Upper lobe of right lung (tissue), 1 donor: ENCODE results near the gene TUBGCP5. TPM values are rescaled to one million over a fixed set of nuclear protein-coding genes. Genes with fewer than 3 reads are reported as not detected.

Experiments used
- ATAC-seq: fragments of 200-7000 bp; cut with Tn5 transposase; one replicate; pipeline ENCODE4 v1.9.1; 2020; ENCODE audit warnings: mild to moderate bottlenecking, moderate library complexity
- DNase-seq: peaks from one replicate; pipeline ENCODE4 v3.0.0-alpha.2; 2020
- H3K27ac ChIP-seq: fragments of 200-600 bp; one replicate; pipeline ENCODE4 v1.8.0; 2022
- H3K27me3 ChIP-seq: fragments of 200-600 bp; one replicate; pipeline ENCODE4 v1.8.0; 2022; ENCODE audit warnings: mild to moderate bottlenecking
- H3K36me3 ChIP-seq: fragments of 200-600 bp; one replicate; pipeline ENCODE4 v1.8.0; 2022
- H3K4me1 ChIP-seq: fragments of 200-600 bp; one replicate; pipeline ENCODE4 v1.8.0; 2022
- H3K4me3 ChIP-seq: fragments of 200-600 bp; one replicate; pipeline ENCODE4 v1.8.0; 2022; ENCODE audit warnings: mild to moderate bottlenecking
- H3K9me3 ChIP-seq: fragments of 200-600 bp; one replicate; pipeline ENCODE4 v1.8.0; 2022
- intact Hi-C: fragments of 100-400 bp; cut with DNase I; formaldehyde crosslinking; loops from one replicate; pipeline ENCODE4 v1.11.0; 2022
- total RNA-seq: library from RNA; stranded (reverse); fragmentation: NEBNext Ultra II Directional; extraction: Animal tissue kit (Norgen Biotek cat#: 25700); gene quantifications from one replicate; pipeline ENCODE4 v1.2.1, GENCODE V29; 2021
- TF ChIP-seq, protein P1 (sequence below): fragments of 200-600 bp; IDR thresholded peaks from one replicate; pipeline ENCODE4 v1.8.0; 2022; ENCODE audit warnings: antibody characterized with exemption
- donor health status: DM: no; HTN: yes; CAD: no; lungs with severe emphysema.

The TUBGCP5 gene
- total RNA-seq, 1 donor from 2014 or later: 19.2 TPM

DNA sequence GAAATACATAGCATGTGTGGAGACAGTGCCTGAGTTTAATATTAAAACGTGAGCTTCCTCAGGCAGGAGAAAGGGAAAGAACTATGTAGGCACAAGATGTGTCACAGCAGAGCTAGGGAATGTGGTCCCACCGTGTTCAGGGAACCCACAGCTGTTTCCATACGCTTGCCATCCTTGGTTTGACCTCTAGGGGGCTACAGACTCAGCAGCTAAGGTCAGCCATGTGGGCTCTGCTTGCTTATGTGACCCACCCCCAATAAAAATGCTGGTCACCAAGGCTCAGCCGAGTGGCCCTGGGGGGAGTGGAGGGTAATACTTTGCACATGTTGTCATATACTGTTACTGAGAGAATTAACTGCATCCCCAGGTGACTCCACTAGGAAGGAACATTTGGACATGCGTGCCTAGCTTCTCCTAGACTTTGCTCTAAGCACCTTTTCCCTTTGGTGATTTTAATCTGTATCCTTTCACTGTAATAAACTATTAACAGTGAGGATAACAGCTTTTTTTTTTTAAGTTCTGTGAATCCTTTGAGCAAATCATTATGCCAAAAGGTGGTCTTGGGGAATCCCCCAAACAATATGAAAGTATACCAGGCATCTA lies 3.3 kb downstream of the TUBGCP5 start:
- TF ChIP-seq, protein P1, sequence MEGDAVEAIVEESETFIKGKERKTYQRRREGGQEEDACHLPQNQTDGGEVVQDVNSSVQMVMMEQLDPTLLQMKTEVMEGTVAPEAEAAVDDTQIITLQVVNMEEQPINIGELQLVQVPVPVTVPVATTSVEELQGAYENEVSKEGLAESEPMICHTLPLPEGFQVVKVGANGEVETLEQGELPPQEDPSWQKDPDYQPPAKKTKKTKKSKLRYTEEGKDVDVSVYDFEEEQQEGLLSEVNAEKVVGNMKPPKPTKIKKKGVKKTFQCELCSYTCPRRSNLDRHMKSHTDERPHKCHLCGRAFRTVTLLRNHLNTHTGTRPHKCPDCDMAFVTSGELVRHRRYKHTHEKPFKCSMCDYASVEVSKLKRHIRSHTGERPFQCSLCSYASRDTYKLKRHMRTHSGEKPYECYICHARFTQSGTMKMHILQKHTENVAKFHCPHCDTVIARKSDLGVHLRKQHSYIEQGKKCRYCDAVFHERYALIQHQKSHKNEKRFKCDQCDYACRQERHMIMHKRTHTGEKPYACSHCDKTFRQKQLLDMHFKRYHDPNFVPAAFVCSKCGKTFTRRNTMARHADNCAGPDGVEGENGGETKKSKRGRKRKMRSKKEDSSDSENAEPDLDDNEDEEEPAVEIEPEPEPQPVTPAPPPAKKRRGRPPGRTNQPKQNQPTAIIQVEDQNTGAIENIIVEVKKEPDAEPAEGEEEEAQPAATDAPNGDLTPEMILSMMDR: peak; percentile 77
- no peak for DNase-seq

DNA sequence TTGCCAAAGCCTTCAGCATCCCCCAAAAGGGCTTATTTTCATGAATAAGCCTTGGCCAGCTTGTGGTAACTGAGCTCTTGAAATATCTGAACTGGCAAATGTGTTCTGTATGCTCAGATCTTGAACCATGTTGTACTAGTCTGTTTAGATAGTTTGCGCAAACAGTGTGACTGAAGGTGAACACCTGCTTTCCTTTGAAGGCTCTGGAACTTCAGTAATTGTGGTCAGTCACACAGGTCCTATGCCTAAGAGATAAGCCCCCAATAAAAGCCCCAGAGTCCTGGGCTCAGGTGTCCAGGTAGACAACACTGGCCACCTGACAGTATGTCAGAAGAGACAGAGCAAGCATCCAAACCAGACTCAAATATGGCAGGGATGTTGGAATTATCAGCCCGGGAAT lies 5.4 kb downstream of the TUBGCP5 start:
- H3K4me1 ChIP-seq: peaks cover 8% of the 10 kb centered on the region
- intact Hi-C loops: no loop called here
- no peak overlapping the region for H3K4me3 ChIP-seq
- ATAC-seq: no peak
- H3K36me3 ChIP-seq: peaks cover 60% of the 10 kb centered on the region
- no peak overlapping the region for H3K27ac ChIP-seq
- no peaks in the 10 kb centered on the region for H3K27me3 ChIP-seq
- TF ChIP-seq, protein P1: no peak
- no peaks in the 10 kb centered on the region for H3K9me3 ChIP-seq
- DNase-seq: no peak

More for the DNA sequence above, 3.3 kb downstream of the TUBGCP5 start:
- Histone ChIP-seq H3K4me1 (peaks cover 8% of the 10 kb centered on the region), H3K27ac (no peak overlapping the region), H3K36me3 (peaks cover 39% of the 10 kb centered on the region), H3K9me3 (no peaks in the 10 kb centered on the region), H3K27me3 (no peaks in the 10 kb centered on the region), H3K4me3 (no peak overlapping the region)
- peak; percentile 31 for ATAC-seq
- intact Hi-C loops: no loop called here

DNA sequence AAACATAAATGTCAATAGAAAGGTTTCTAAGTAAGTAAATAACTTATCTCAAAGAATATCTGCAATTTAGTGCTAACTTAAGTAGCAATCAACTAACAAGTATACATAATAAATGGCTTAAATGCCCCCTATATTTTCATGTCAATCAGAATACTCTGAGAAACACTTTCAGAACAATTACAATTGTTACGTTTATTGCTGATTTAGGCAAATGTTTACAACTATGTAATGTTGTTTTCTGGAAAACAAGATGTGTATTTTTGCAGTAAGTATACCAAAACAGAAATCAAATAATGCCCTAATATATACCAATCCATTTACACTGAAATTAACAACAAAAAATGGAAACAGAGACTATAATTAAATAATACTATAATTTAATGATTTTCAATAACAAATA lies 13.2 kb downstream of the TUBGCP5 start:
- Histone ChIP-seq H3K27ac (no peak overlapping the region), H3K4me3 (no peak overlapping the region), H3K36me3 (peaks cover 100% of the 10 kb centered on the region), H3K27me3 (no peaks in the 10 kb centered on the region), H3K9me3 (no peaks in the 10 kb centered on the region), H3K4me1 (no peaks in the 10 kb centered on the region)
- ATAC-seq (no peak), DNase-seq (no peak)
- intact Hi-C loops: no loop called here
- TF ChIP-seq, protein P1: no peak

DNA sequence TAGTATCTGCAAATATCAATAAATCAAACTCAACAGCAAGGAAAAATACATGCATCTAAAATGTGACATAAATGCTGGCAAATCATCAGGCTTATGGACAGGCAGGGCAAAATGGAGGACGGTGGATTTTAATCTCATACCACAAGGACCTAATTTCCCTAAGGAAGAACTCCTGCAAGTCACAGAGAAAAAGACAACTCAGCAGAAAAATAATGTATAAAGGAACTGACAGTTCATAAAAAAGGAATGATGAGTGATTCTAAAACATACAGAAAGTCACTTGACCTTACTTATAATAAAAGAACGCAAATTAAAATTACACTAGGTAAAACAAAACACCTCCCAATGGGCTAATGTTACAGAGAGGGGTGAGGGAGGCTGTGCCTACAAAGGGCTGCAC lies 17.2 kb downstream of the TUBGCP5 start:
- TF ChIP-seq, protein P1: no peak
- H3K27me3 ChIP-seq: no peaks in the 10 kb centered on the region
- no peaks in the 10 kb centered on the region for H3K9me3 ChIP-seq
- no peak for DNase-seq
- intact Hi-C loops: no loop called here
- ATAC-seq: no peak
- H3K4me3 ChIP-seq: no peak overlapping the region
- peaks cover 99% of the 10 kb centered on the region for H3K36me3 ChIP-seq
- no peaks in the 10 kb centered on the region for H3K4me1 ChIP-seq
- no peak overlapping the region for H3K27ac ChIP-seq

DNA sequence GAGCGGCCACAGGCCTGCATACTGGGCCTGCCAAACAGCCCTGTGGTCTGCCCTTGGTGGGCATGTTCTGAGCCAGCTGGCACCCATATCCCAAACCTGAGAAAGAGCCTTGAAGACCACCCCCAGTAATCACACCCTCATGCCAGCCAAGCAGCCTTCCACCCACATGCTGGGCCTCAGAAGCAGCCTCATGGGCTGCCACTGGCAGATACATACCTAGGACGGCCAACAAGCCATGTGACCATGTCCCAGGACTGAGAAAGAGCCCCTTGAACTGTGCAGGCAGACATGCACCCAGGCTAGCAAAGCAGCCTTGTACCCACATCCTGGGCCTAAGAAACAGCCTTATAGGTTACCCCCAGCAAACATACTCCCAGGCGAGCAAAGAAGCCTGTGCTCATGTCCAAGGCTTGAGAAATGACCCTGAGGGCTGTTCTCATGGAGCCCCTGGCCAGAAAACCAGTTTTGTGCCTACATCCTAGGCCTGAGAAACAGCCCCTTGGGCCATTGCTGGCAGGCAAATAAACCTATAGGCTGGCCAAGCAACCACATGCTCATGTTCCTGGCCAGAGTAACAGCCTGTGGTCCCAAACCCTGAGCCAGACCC lies 24.9 kb downstream of the TUBGCP5 start:
- Histone ChIP-seq H3K4me3 (no peak overlapping the region), H3K9me3 (no peaks in the 10 kb centered on the region), H3K36me3 (peaks cover 98% of the 10 kb centered on the region), H3K4me1 (no peaks in the 10 kb centered on the region), H3K27me3 (no peaks in the 10 kb centered on the region), H3K27ac (no peak overlapping the region)
- intact Hi-C loops: no loop called here
- ATAC-seq: no peak
- no peak for DNase-seq
- TF ChIP-seq, protein P1: no peak
